ENCODE data around the gene LINC01488. TPM values are rescaled to one million over a fixed set of nuclear protein-coding genes. Genes with fewer than 3 reads are reported as not detected.
A peak's percentile ranks its signal among the peaks of the same experiment; 100 is the strongest.

Gene LINC01488
- total and polyA plus RNA-seq, 2 of the 13 experiments (the other 11 are each of a cell fraction or from before 2014, with no cell fraction given): 0.26 to 0.58 TPM

GRCh38 chr11:69467646-69468045 is 13.8 kb upstream of the LINC01488 start:
- peak overlapping the region; percentile 85; the same call in 1 of the 2 replicates for H3K4me2 ChIP-seq (ENCODE audit: low read depth, low read length)
- peaks cover 0 to 4% of the 10 kb centered on the region in 2 experiments; a peak in 1 of 5 replicates for H3K27me3 ChIP-seq (ENCODE audit: control insufficient read depth in 1 of 2, insufficient read depth in 2 of 2, low read length in 2 of 2)
- H3K27ac ChIP-seq (ENCODE audit: extremely low read length, insufficient read depth, low read length): no peak overlapping the region
- 5% methylated on average over 9 of the region's 9 CpGs for WGBS (ENCODE audit: low lambda C conversion rate)
- CTCF ChIA-PET (ENCODE audit: low intra/inter-chr PET ratio, low total read pairs): no interaction called here
- H2AFZ ChIP-seq (ENCODE audit: low read length): no peak overlapping the region
- BruUV-seq (replicated peaks): no TSS peak
- peak overlapping the region in 1 of 3 experiments; percentile 30; a peak in 1 of 6 replicates for H3K4me3 ChIP-seq (replicated peaks in 1 of 3; ENCODE audit: insufficient read depth in 1 of 3, low read depth in 2 of 3, low read length in 3 of 3)
- POLR2A ChIA-PET: interaction anchor here (1.1 kb wide), 1 partner anchor 29 kb away, joined by 4 read pairs; no protein-coding TSS in a partner anchor
- TF ChIP-seq KAT2B (IDR thresholded peaks at IDR 0.05; ENCODE audit: borderline replicate concordance, low read depth, low read length): no peak
- no peaks in the 10 kb centered on the region for H3K9me3 ChIP-seq (ENCODE audit: low read length)
- H3K79me2 ChIP-seq (ENCODE audit: insufficient read depth, low read length): no peaks in the 10 kb centered on the region
- no peaks in the 10 kb centered on the region for H4K20me1 ChIP-seq (ENCODE audit: insufficient read depth, low read length)
- peaks cover 52% of the 10 kb centered on the region for H3K4me1 ChIP-seq (ENCODE audit: insufficient read depth, low read length)
- H3K9ac ChIP-seq (ENCODE audit: insufficient read depth, low read depth, low read length): no peak overlapping the region
- ATAC-seq (no peak), FAIRE-seq (no peak), DNase-seq (ENCODE audit: low spot score) (peak; percentile 46)
- intact Hi-C loops (cut with micrococcal nuclease; ENCODE audit: unreplicated experiment): loop anchor here (2.0 kb wide), 1 partner anchor 29 kb away; no protein-coding TSS in a partner anchor
- in situ Hi-C loops (cut with HindIII; ENCODE audit: extremely low pct_ligation_motif_present, low pct_unique_long_range_greater_than_20kb): no loop called here
- no peaks in the 10 kb centered on the region for H3K36me3 ChIP-seq (replicated peaks in 1 of 2; ENCODE audit: control insufficient read depth in 1 of 2, insufficient read depth in 2 of 2, low read length in 2 of 2)

- ATAC-seq (peak; percentile 13; the same call in 2 of the 3 replicates), FAIRE-seq (no peak), DNase-seq (ENCODE audit: low spot score) (no peak)
- ChIA-PET CTCF (ENCODE audit: low intra/inter-chr PET ratio, low total read pairs) (no interaction called here), POLR2A (interaction anchor here (1.1 to 1.5 kb wide), 2 partner anchors 8 to 29 kb away, joined by 4 read pairs; no protein-coding TSS in a partner anchor)
- H3K4me3 ChIP-seq (replicated peaks in 1 of 3; ENCODE audit: insufficient read depth in 1 of 3, low read depth in 2 of 3, low read length in 3 of 3): no peak overlapping the region; a peak in 1 of 6 replicates
- H3K9me3 ChIP-seq (ENCODE audit: low read length): peaks cover 4% of the 10 kb centered on the region
- no peaks in the 10 kb centered on the region for H4K20me1 ChIP-seq (ENCODE audit: insufficient read depth, low read length)
- no peak overlapping the region for H2AFZ ChIP-seq (ENCODE audit: low read length)
- 53% methylated on average over 11 of the region's 11 CpGs for WGBS (ENCODE audit: low lambda C conversion rate)
- H3K36me3 ChIP-seq (replicated peaks in 1 of 2; ENCODE audit: control insufficient read depth in 1 of 2, insufficient read depth in 2 of 2, low read length in 2 of 2): no peaks in the 10 kb centered on the region
- H3K4me2 ChIP-seq (ENCODE audit: low read depth, low read length): peak overlapping the region; percentile 85
- peaks cover 52% of the 10 kb centered on the region for H3K4me1 ChIP-seq (ENCODE audit: insufficient read depth, low read length)
- no peaks in the 10 kb centered on the region; a peak in 1 of 5 replicates for H3K27me3 ChIP-seq (ENCODE audit: control insufficient read depth in 1 of 2, insufficient read depth in 2 of 2, low read length in 2 of 2)
- in situ Hi-C loops (cut with HindIII; ENCODE audit: extremely low pct_ligation_motif_present, low pct_unique_long_range_greater_than_20kb) (no loop called here), intact Hi-C loops (cut with micrococcal nuclease; ENCODE audit: unreplicated experiment) (loop anchor here (2.0 kb wide), 1 partner anchor 29 kb away; no protein-coding TSS in a partner anchor)
- H3K9ac ChIP-seq (ENCODE audit: insufficient read depth, low read depth, low read length): no peak overlapping the region
- no peak overlapping the region for H3K27ac ChIP-seq (ENCODE audit: extremely low read length, insufficient read depth, low read length)
- no TSS peak for BruUV-seq (replicated peaks)
- no peaks in the 10 kb centered on the region for H3K79me2 ChIP-seq (ENCODE audit: insufficient read depth, low read length)
- no peak for TF ChIP-seq RAD21 (CRISPR knock-in tag; IDR thresholded peaks at IDR 0.05)
- no peak for TF ChIP-seq SOX13 (IDR thresholded peaks at IDR 0.05)
- no peak for TF ChIP-seq SOX13 (CRISPR knock-in tag; conservative IDR thresholded peaks at IDR 0.05 in 1 of 2, IDR thresholded peaks at IDR 0.05 in 1 of 2)
- no peak for TF ChIP-seq MBNL3 (CRISPR knock-in tag; conservative IDR thresholded peaks at IDR 0.05)
- TF ChIP-seq ZNF496 (CRISPR knock-in tag; IDR thresholded peaks at IDR 0.05; ENCODE audit: insufficient replicate concordance): no peak
- no peak for TF ChIP-seq ZNF407 (CRISPR knock-in tag; IDR thresholded peaks at IDR 0.05; ENCODE audit: not compliant biosample characterization)
- no peak for TF ChIP-seq FIP1L1 (IDR thresholded peaks at IDR 0.05; ENCODE audit: borderline replicate concordance, insufficient read depth, low read depth, low read length)
- no peak for TF ChIP-seq ZNF790 (CRISPR knock-in tag; IDR thresholded peaks at IDR 0.05; ENCODE audit: borderline replicate concordance)
These were observed 13.2 kb upstream of the LINC01488 start for GRCh38 chr11:69468221-69468620.
